Progenitor cell of endocrine pancreas (in vitro differentiated cells): Measurements from ENCODE around the gene TPRG1L. TPM values are rescaled to one million over a fixed set of nuclear protein-coding genes. Genes with fewer than 3 reads are reported as not detected.

ENCODE experiments used
- DNase-seq: peaks from one replicate; pipeline ENCODE4 v3.0.0; 2021; ENCODE audit warnings: low spot score; ENCODE audit not compliant: unreplicated experiment
- H3K27ac Mint-ChIP-seq: 2 replicates; pipeline ENCODE4 v1.8.0; 2021; ENCODE audit warnings: mild to moderate bottlenecking, moderate library complexity, mixed read lengths
- H3K27me3 Mint-ChIP-seq: 2 replicates; pipeline ENCODE4 v1.8.0; 2021; ENCODE audit warnings: mixed read lengths
- H3K36me3 Mint-ChIP-seq: 2 replicates; pipeline ENCODE4 v1.8.0; 2022; ENCODE audit warnings: mixed read lengths; ENCODE audit not compliant: insufficient read depth
- H3K4me1 Mint-ChIP-seq: 2 replicates; pipeline ENCODE4 v1.8.0; 2021; ENCODE audit warnings: low read depth, mixed read lengths
- H3K4me3 Mint-ChIP-seq: 2 replicates; pipeline ENCODE4 v1.8.0; 2021; ENCODE audit warnings: low read depth, mild to moderate bottlenecking, moderate library complexity, mixed read lengths
- H3K9me3 Mint-ChIP-seq: 2 replicates; pipeline ENCODE4 v1.8.0; 2021; ENCODE audit warnings: low read depth, mixed read lengths
- CTCF ChIP-seq: fragments of 200-600 bp; sonication (generic); IDR thresholded peaks from one replicate; pipeline ENCODE4 v1.5.0; 2021; ENCODE audit warnings: antibody characterized with exemption, mild to moderate bottlenecking; ENCODE audit not compliant: unreplicated experiment
- total RNA-seq: library from RNA; stranded (reverse); gene quantifications from 2 replicates; pipeline ENCODE4 v1.2.1, GENCODE V29; 2021

The TPRG1L gene
- total RNA-seq, 1 donor from 2014 or later: 31.4 TPM

GRCh38 chr1:3678361-3679097 lies 53.7 kb downstream of the TPRG1L start:
- Mint-ChIP-seq H3K36me3 (no peaks in the 10 kb centered on the region), H3K27me3 (peaks cover 28% of the 10 kb centered on the region), H3K9me3 (no peaks in the 10 kb centered on the region), H3K27ac (no peak overlapping the region), H3K4me1 (peaks cover under 1% of the 10 kb centered on the region), H3K4me3 (no peak overlapping the region)
- DNase-seq: no peak
- TF ChIP-seq CTCF: no peak

GRCh38 chr1:3679098-3679555 lies 54.3 kb downstream of the TPRG1L start:
- Mint-ChIP-seq H3K4me1 (no peaks in the 10 kb centered on the region), H3K27ac (peak overlapping the region; percentile 53), H3K36me3 (no peaks in the 10 kb centered on the region), H3K27me3 (peaks cover 28% of the 10 kb centered on the region), H3K9me3 (no peaks in the 10 kb centered on the region), H3K4me3 (no peak overlapping the region)
- DNase-seq: no peak
- TF ChIP-seq CTCF: no peak

Other genes with a start within 250 kb of the TPRG1L start
- 60.5 and 63.6 TPM in 2 replicates for gene ARHGEF16, start 170.3 kb upstream of the TPRG1L start, total RNA-seq
- gene MEGF6, start 13.5 kb upstream of the TPRG1L start, total RNA-seq: 79.2 and 83.8 TPM in 2 replicates
- gene WRAP73, start 25.1 kb downstream of the TPRG1L start, total RNA-seq: 28.1 and 29.9 TPM in 2 replicates
- 2.2 and 2.4 TPM in 2 replicates for gene TP73, start 27.5 kb downstream of the TPRG1L start, total RNA-seq
- gene CCDC27, start 127.4 kb downstream of the TPRG1L start, total RNA-seq: not detected in 2 replicates
- gene SMIM1, start 147.7 kb downstream of the TPRG1L start, total RNA-seq: 10.8 and 12.0 TPM in 2 replicates
- gene LRRC47, start 171.5 kb downstream of the TPRG1L start, total RNA-seq: 54.9 and 57.0 TPM in 2 replicates
- gene CEP104, start 232.2 kb downstream of the TPRG1L start, total RNA-seq: 43.8 and 47.7 TPM in 2 replicates
- gene DFFB, start 232.5 kb downstream of the TPRG1L start, total RNA-seq: 11.5 and 11.9 TPM in 2 replicates